GM18498 (cell line): ENCODE data around the gene FAM163A.
"Not testable (repeated sequence)": the region's sequence is repeated elsewhere in the genome, so short reads cannot be mapped to it uniquely, and the experiment has no call there.

Experiments used
- ATAC-seq: cut with Tn5 transposase; IDR thresholded peaks from one replicate; pipeline ENCODE4 v1.9.1; 2021; ENCODE audit warnings: mild to moderate bottlenecking, moderate library complexity; ENCODE audit not compliant: unreplicated experiment

Gene FAM163A

GRCh38 chr1:179836686-179837445 lies 93.8 kb downstream of the FAM163A start:
- not testable (repeated sequence) for ATAC-seq

GRCh38 chr1:179840107-179840506 lies 97.0 kb downstream of the FAM163A start:
- ATAC-seq = no peak

DNA sequence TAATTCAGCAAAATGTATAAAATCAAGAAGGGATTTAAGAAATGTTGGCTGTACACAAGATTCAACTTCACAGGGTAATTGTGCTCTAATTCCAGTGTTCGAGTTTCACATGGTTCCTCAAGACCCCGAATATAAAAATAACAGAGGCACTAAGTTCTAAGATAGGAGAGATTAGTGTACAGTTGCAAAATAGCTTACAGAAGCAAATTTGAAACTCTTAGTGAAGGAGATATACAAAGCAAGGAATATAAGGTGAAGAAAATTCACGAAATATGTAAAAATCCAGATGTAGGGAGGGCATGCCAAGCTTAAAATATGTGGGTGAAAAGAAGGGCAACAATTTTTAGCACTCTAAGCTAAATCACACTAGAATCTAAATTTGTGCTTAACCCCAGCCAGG lies 105.1 kb downstream of the FAM163A start:
- no peak for ATAC-seq

DNA sequence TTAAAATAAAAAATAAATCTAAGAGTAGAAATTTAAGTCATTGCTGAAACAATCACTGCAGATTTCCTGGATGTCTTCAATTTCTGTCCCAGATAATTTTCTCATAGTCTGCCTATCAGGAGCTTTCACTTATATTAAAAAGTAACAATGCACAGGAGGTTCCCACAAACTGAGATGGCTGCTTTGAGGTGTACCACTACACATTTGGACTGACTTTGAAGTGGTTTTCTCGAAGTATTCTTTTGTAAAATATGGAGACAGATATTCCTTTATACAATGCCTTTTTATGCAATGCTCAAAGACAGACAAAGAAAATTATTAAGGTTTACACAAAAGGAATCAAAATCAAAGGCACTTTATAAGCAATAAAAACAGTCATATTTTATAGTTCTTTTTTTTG lies 110.0 kb downstream of the FAM163A start:
- ATAC-seq = no peak

DNA sequence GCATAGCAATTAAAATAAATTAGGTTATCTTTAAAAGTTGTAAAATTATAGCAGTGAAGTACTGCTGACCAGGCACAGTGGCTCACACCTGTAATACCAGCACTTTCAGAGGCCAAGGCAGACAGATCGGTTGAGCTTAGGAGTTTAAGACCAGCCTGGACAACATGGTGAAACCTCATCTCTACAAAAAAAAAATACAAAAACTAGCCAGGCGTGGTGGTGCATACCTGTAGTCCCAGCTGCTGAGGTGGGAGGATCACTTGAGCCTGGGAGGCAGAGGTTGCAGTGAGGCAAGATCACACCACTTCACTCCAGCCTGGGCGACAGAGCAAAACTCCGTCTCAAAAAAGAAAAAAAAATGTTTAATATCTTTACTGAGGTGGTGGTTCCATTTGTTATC lies 112.7 kb downstream of the FAM163A start:
- ATAC-seq = not testable (repeated sequence)

DNA sequence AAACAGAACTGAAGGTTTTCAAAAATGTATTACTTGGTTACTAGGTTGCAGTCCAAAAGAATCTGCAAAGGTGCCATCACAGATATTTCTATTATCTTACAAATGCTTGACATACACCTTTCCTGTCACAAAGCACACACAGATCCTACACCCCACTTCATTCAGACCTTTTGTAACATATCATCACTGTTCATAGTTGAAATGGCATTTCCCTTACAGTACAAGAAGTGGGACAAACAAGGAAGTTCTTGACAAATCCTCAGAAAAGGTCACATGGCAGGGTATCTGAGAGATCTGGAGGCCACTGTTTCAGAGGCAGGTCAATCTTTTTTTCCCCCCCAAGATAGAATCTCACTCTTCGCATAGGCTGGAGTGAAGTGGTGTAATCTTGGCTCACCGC lies 113.2 kb downstream of the FAM163A start:
- no peak for ATAC-seq

DNA sequence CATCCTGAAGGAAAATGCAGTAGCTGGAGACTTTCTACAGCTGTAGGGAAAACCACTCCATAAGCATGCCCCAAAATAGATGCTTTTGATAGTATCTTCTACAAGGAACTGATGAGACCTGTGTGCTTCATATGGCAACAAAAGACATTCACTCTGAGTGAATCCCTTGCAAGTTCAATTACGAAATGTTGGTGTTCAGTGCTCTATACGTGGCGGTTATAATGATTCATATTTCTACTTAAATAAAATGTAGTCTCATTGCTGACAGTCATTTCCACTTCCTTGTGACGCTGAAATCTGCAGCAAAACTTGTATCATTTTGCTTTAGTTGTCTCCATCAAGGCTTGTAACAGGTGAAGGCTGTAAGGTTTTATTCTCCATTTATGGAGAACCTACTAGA lies 113.9 kb downstream of the FAM163A start:
- ATAC-seq = no peak

- ATAC-seq = no peak
Observed at GRCh38 chr1:179860652-179861051, 117.6 kb downstream of the FAM163A start.

GRCh38 chr1:179865377-179865776 lies 122.3 kb downstream of the FAM163A start:
- no peak for ATAC-seq
